Activated CD4-positive, CD25-positive, alpha-beta regulatory T cell treated with anti-CD3 and anti-CD28 coated beads, Interleukin-2, amount 50 U/mL, for 24 hours (primary cell): ENCODE results near the gene ENAH.

Experiments
- ATAC-seq, 2 donors: fragments of 150-1000 bp; cut with Tn5 transposase; one replicate each; pipeline ENCODE4 v1.10.0; 2021; ENCODE audit warnings: mild to moderate bottlenecking in 1 of 2, moderate library complexity in 1 of 2

Gene ENAH

GRCh38 chr1:225554216-225554812, 98.6 kb downstream of the ENAH start:
- ATAC-seq: no peak

- no peak for ATAC-seq
Measured at GRCh38 chr1:225549821-225550220, 103.1 kb downstream of the ENAH start.

- ATAC-seq: no peak
Measured at GRCh38 chr1:225548140-225548857, 104.6 kb downstream of the ENAH start.

GRCh38 chr1:225545649-225546048, 107.3 kb downstream of the ENAH start:
- no peak for ATAC-seq

GRCh38 chr1:225544924-225545323, 108.0 kb downstream of the ENAH start:
- ATAC-seq: no peak

- no peak for ATAC-seq
Measured at GRCh38 chr1:225544263-225544662, 108.7 kb downstream of the ENAH start.

GRCh38 chr1:225543350-225543749, 109.6 kb downstream of the ENAH start:
- ATAC-seq: no peak

GRCh38 chr1:225541383-225541782, 111.5 kb downstream of the ENAH start:
- ATAC-seq: no peak

GRCh38 chr1:225539575-225539974, 113.3 kb downstream of the ENAH start:
- no peak for ATAC-seq

GRCh38 chr1:225539069-225539468, 113.9 kb downstream of the ENAH start:
- no peak for ATAC-seq

- no peak for ATAC-seq
Measured at GRCh38 chr1:225537554-225538251, 115.2 kb downstream of the ENAH start.

GRCh38 chr1:225535280-225535679, 117.6 kb downstream of the ENAH start:
- ATAC-seq: no peak

GRCh38 chr1:225534772-225535171, 118.2 kb downstream of the ENAH start:
- no peak for ATAC-seq

GRCh38 chr1:225534135-225534534, 118.8 kb downstream of the ENAH start:
- no peak for ATAC-seq

- no peak for ATAC-seq
Measured at GRCh38 chr1:225533238-225533637, 119.7 kb downstream of the ENAH start.

- no peak for ATAC-seq
Measured at GRCh38 chr1:225532240-225532944, 120.5 kb downstream of the ENAH start.

- no peak for ATAC-seq
Measured at GRCh38 chr1:225529726-225530125, 123.2 kb downstream of the ENAH start.

GRCh38 chr1:225527575-225527974, 125.3 kb downstream of the ENAH start:
- no peak for ATAC-seq

GRCh38 chr1:225526878-225527277, 126.0 kb downstream of the ENAH start:
- no peak for ATAC-seq

GRCh38 chr1:225525377-225525776, 127.5 kb downstream of the ENAH start:
- no peak for ATAC-seq

- ATAC-seq: no peak
Measured at GRCh38 chr1:225524570-225524969, 128.4 kb downstream of the ENAH start.

GRCh38 chr1:225523263-225523950, 129.5 kb downstream of the ENAH start:
- no peak for ATAC-seq
